PC-3 (cell line): ENCODE data around the gene PPTC7. TPM values are rescaled to one million over a fixed set of nuclear protein-coding genes. Genes with fewer than 3 reads are reported as not detected.
"Not testable (repeated sequence)": the region's sequence is repeated elsewhere in the genome, so short reads cannot be mapped to it uniquely, and the experiment has no call there.

Source experiments
- ATAC-seq: fragments of 200-7000 bp; cut with Tn5 transposase; 2 replicates; pipeline ENCODE4 v1.9.1; 2020; ENCODE audit warnings: mild to moderate bottlenecking, moderate library complexity
- BruUV-seq: library from RNA; stranded (reverse); fragments of 400-500 nt; replicated peaks from 2 replicates; lab custom pipeline; 2021; lab: Mats Ljungman, UMichigan
- CTCF ChIA-PET: fragments of 300-600 bp; sonication (Branson Sonifier 250); formaldehyde crosslinking; loops from one replicate; lab custom pipeline; 2022; ENCODE audit warnings: antibody characterized with exemption; lab: Charles Lee
- POLR2A ChIA-PET: fragments of 300-600 bp; sonication (Branson Sonifier 250); formaldehyde crosslinking; loops from one replicate; lab custom pipeline; 2022; ENCODE audit warnings: antibody characterized with exemption; ENCODE audit not compliant: unreplicated experiment; lab: Charles Lee
- DNase-seq: peaks from one replicate; pipeline ENCODE4 v3.0.0-alpha.2; 2015
- H2AFZ ChIP-seq: fragments of 300-600 bp; sonication (generic); 2 replicates; pipeline ENCODE4 v1.6.0; 2016; ENCODE audit warnings: antibody characterized with exemption, low read length
- H3F3A ChIP-seq: fragments of 300-600 bp; sonication (generic); one replicate; pipeline ENCODE4 v1.6.0; 2017; ENCODE audit warnings: antibody characterized with exemption, low read length, control low read depth, mild to moderate bottlenecking; ENCODE audit not compliant: unreplicated experiment
- H3K27ac ChIP-seq: fragments of 300-600 bp; sonication (generic); 2 replicates; pipeline ENCODE4 v1.5.1; 2016; ENCODE audit warnings: mild to moderate bottlenecking, low read length
- H3K27me3 ChIP-seq: fragments of 300-600 bp; sonication (generic); 2 replicates; pipeline ENCODE4 v1.6.1; 2016; ENCODE audit warnings: low read length, mixed read lengths
- H3K36me3 ChIP-seq: fragments of 300-600 bp; sonication (generic); 2 replicates; pipeline ENCODE4 v1.6.1; 2016; ENCODE audit warnings: low read depth, mixed run types, low read length, mixed read lengths
- H3K4me1 ChIP-seq: fragments of 300-600 bp; sonication (generic); 2 replicates; pipeline ENCODE4 v1.5.1; 2016; ENCODE audit warnings: low read length; ENCODE audit not compliant: insufficient read depth
- H3K4me2 ChIP-seq: fragments of 300-600 bp; sonication (generic); 2 replicates; pipeline ENCODE4 v1.6.0; 2016; ENCODE audit warnings: low read length
- H3K4me3 ChIP-seq: fragments of 300-600 bp; sonication (generic); 2 replicates; pipeline ENCODE4 v1.5.1; 2016; ENCODE audit warnings: mild to moderate bottlenecking, low read length, mixed read lengths
- H3K79me2 ChIP-seq: fragments of 300-600 bp; sonication (generic); 2 replicates; pipeline ENCODE4 v1.6.1; 2017; ENCODE audit warnings: low read length, mixed read lengths
- H3K9ac ChIP-seq: fragments of 300-600 bp; sonication (generic); 2 replicates; pipeline ENCODE4 v1.6.0; 2016; ENCODE audit warnings: mild to moderate bottlenecking, low read length
- H3K9me2 ChIP-seq: fragments of 300-600 bp; sonication (generic); replicated peaks from 2 replicates; pipeline ENCODE4 v1.6.1; 2016; ENCODE audit warnings: mixed run types, low read length, mixed read lengths
- H3K9me3 ChIP-seq: fragments of 300-600 bp; sonication (generic); 2 replicates; pipeline ENCODE4 v1.6.1; 2016; ENCODE audit warnings: low read length, mixed read lengths
- H4K20me1 ChIP-seq: fragments of 300-600 bp; sonication (generic); 2 replicates; pipeline ENCODE4 v1.6.1; 2016; ENCODE audit warnings: low read length, mixed read lengths
- EZH2 ChIP-seq: fragments of 300-600 bp; sonication (generic); IDR thresholded peaks from one replicate; pipeline ENCODE4 v1.6.1; 2017; ENCODE audit warnings: antibody characterized with exemption, mild to moderate bottlenecking, low read length; ENCODE audit not compliant: unreplicated experiment
- EZH2phosphoT487 ChIP-seq: fragments of 300-600 bp; sonication (generic); IDR thresholded peaks from 2 replicates; pipeline ENCODE4 v1.6.1; 2018; ENCODE audit warnings: mild to moderate bottlenecking, antibody characterized with exemption, low read length, borderline replicate concordance
- intact Hi-C: fragments of 100-400 bp; cut with micrococcal nuclease; formaldehyde crosslinking; loops from 2 replicates; pipeline ENCODE4 v1.9.0; 2023
- total RNA-seq: library from RNA; depleted of rRNA; stranded (reverse); fragments of >200 nt; gene quantifications from 2 replicates; pipeline ENCODE4 v1.2.3, GENCODE V29; 2014
- TF ChIP-seq, protein P1 (sequence below): fragments of 300-600 bp; sonication (generic); conservative IDR thresholded peaks from 2 replicates; pipeline ENCODE4 v1.5.1; 2017; ENCODE audit warnings: antibody characterized with exemption, low read depth, mild to moderate bottlenecking, low read length

The PPTC7 gene
- total RNA-seq, 1 experiment from 2014 or later = 9.0 TPM

DNA sequence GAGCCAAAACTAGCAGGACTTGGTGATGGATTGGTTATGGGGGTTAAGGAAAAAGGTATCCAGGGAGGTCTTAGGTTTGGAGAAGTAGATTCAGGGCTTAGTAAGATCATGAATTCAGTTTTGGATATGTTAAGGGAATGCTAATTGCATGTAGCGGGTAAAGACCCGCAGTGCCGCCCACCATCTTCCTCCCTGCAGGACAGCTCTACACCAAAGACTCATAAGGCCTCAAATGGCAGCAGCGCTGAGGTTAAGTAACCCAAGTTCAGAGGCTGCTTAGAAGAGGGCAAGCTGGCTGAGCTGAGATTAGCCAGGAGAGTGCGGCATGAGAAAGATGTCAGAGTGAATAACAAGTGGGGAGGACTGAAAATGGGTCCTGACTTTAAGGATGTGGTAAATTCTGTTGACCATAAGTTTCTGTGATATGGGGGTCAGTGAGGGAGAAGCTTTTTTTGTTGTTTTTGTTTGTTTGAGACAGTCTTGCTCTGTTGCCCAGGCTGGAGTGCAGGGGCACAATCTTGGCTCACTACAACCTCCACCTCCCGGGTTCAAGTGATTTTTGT, 54.8 kb downstream of the PPTC7 start:
- ChIA-PET CTCF (no interaction called here), POLR2A (no interaction called here)
- intact Hi-C loops = no loop called here

DNA sequence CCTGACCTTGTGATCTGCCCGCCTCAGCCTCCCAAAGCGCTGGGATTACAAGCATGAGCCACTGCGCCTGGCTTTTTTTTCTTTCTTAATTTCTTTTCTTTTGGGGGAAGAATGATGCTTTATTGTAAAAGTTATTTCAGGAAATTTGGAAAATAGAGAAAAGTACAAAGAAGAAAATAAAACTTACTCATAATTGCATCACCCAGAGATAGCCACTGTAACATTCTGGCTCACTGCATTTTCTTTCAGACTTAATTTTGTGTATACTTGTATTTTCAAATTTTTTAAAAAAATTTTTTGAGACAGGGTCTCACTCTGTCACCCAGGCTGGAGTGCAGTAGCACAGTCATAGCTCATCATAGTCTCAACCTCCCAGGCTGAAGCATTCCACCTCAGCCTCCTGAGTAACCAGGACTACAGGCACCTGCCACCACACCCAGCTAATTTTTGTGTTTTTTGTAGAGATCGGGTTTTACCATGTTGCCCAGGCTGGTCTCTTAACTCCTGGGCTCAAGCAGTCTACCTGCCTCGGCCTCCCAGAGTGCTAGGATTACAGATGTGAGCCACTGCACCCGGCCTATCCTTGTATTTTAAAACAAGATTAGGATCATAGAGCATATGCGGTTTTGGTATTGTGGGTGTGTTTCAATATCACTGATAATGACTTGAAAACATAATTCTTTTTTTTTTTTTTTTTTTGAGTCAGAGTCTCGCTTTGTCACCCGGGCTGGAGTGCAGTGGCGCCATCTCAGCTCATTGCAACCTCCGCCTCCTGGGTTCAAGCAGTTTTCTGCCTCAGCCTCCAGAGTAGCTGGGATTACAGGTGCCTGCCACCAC, 62.0 kb downstream of the PPTC7 start:
- BruUV-seq, H3K4me3 ChIP-seq, POLR2A ChIA-PET, H3K9me3 ChIP-seq, H4K20me1 ChIP-seq, H3K4me2 ChIP-seq, H3F3A ChIP-seq, H3K27ac ChIP-seq, H3K36me3 ChIP-seq, H3K9ac ChIP-seq, CTCF ChIA-PET, H3K79me2 ChIP-seq, H2AFZ ChIP-seq, H3K4me1 ChIP-seq, intact Hi-C loops, H3K27me3 ChIP-seq, ATAC-seq, H3K9me2 ChIP-seq, DNase-seq: not testable (repeated sequence)

More for the DNA sequence above, 54.8 kb downstream of the PPTC7 start:
- BruUV-seq = no TSS peak
- Histone ChIP-seq H3K27me3 (no peaks in the 10 kb centered on the region), H3K4me2 (no peak overlapping the region), H3F3A (no peaks in the 10 kb centered on the region), H3K4me3 (no peak overlapping the region), H3K9ac (no peak overlapping the region), H3K9me3 (no peaks in the 10 kb centered on the region), H3K27ac (no peak overlapping the region), H2AFZ (no peak overlapping the region), H4K20me1 (peaks cover 12% of the 10 kb centered on the region; the same call in 1 of the 2 replicates), H3K79me2 (peaks cover 9% of the 10 kb centered on the region; the same call in 1 of the 2 replicates), H3K9me2 (no peaks in the 10 kb centered on the region), H3K4me1 (peaks cover 20% of the 10 kb centered on the region), H3K36me3 (peaks cover 12% of the 10 kb centered on the region)
- TF ChIP-seq EZH2 (no peak), EZH2phosphoT487 (no peak)
- TF ChIP-seq, protein P1, sequence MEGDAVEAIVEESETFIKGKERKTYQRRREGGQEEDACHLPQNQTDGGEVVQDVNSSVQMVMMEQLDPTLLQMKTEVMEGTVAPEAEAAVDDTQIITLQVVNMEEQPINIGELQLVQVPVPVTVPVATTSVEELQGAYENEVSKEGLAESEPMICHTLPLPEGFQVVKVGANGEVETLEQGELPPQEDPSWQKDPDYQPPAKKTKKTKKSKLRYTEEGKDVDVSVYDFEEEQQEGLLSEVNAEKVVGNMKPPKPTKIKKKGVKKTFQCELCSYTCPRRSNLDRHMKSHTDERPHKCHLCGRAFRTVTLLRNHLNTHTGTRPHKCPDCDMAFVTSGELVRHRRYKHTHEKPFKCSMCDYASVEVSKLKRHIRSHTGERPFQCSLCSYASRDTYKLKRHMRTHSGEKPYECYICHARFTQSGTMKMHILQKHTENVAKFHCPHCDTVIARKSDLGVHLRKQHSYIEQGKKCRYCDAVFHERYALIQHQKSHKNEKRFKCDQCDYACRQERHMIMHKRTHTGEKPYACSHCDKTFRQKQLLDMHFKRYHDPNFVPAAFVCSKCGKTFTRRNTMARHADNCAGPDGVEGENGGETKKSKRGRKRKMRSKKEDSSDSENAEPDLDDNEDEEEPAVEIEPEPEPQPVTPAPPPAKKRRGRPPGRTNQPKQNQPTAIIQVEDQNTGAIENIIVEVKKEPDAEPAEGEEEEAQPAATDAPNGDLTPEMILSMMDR = no peak
- DNase-seq (no peak), ATAC-seq (no peak)

DNA sequence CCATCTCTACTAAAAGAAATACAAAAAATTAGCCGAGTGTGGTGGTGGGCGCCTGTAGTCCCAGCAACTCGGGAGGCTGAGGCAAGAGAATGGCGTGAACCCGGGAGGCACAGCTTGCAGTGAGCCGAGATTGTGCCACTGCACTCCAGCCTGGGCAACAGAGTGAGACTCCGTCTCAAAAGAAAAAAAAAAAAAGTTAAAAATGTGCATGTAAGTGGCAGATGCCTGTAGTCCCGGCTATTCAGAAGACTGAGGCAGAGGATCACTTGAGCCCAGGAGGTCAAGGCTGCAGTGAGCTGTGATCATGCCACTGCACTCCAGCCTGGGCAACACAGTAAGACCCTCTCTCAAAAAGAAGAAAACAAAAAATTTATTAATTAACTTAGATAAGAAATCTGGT, 65.1 kb downstream of the PPTC7 start:
- H3K4me3 ChIP-seq, POLR2A ChIA-PET, H3K9me3 ChIP-seq, H3F3A ChIP-seq, ATAC-seq, H2AFZ ChIP-seq, CTCF ChIA-PET, DNase-seq, H3K4me2 ChIP-seq, H3K9ac ChIP-seq, BruUV-seq, H3K36me3 ChIP-seq, H3K27me3 ChIP-seq, H3K79me2 ChIP-seq, H3K9me2 ChIP-seq, H3K27ac ChIP-seq, intact Hi-C loops, H4K20me1 ChIP-seq, H3K4me1 ChIP-seq: not testable (repeated sequence)
